ENCODE data around the gene GGT1. TPM values are rescaled to one million over a fixed set of nuclear protein-coding genes. Genes with fewer than 3 reads are reported as not detected.
"Not testable (repeated sequence)": the region's sequence is repeated elsewhere in the genome, so short reads cannot be mapped to it uniquely, and the experiment has no call there.

GGT1 gene
- total RNA-seq (2014; rRNA removed; shearing (Covaris generic)), result 3.7 and 8.5 TPM in 2 replicates
- 12.7 and 12.9 TPM in 2 replicates for polyA plus RNA-seq (2015; cell fraction: cytosol; rRNA removed)
- 16.3 and 21.4 TPM in 2 replicates for polyA plus RNA-seq (2015; cell fraction: nucleus; rRNA removed)

GRCh38 chr22:24602847-24603769 is at the start of gene GGT1:
TSS of gene GGT1 (plus strand) at chr22:24603193. CDS start at chr22:24611082, 7,889 bp downstream.
- not testable (repeated sequence) for DNase-seq (ENCODE audit: low read depth)

DNA sequence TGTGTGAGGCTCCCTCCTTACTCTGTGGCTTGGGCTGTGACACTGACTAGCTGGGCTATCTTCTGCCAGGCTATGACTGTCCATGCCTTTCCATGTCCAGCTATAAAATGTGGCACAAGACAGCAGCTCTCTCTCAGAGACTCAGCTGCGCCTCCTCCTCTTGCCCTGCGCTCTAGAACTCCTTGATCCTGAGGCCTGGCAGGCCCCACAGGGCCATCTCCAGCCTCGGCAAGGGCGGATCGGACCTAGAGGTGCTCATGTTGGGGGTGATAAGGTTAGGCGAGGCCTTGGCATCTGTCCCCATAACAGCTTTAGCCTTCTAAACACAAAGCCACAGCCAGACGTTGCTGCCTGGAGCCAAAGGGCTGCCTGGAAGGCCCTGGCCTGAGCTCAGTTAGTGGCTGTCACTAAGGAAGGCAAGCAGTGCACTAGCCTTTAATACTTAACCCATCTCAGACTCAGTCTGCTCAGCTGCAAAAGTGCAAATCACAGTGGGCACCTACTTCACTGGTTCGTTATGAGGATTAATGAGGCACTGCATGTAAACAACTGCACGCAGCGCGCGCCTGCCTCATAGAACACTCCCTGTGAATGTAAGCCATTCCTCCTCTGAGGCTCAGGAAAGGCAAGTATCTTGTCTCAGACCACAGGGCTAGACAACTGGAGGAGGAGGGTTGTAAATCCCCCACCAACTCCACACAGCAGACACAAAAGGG is 49.2 kb upstream of the GGT1 start:
- DNase-seq (ENCODE audit: low read depth), result no peak

GRCh38 chr22:24554313-24555164 is 48.5 kb upstream of the GGT1 start, which contains the start of gene GUCD1:
TSS of gene GUCD1 (minus strand) at chr22:24555138. CDS start at chr22:24554991, 147 bp downstream.
- DNase-seq (ENCODE audit: low read depth), result peak; percentile 10

DNA sequence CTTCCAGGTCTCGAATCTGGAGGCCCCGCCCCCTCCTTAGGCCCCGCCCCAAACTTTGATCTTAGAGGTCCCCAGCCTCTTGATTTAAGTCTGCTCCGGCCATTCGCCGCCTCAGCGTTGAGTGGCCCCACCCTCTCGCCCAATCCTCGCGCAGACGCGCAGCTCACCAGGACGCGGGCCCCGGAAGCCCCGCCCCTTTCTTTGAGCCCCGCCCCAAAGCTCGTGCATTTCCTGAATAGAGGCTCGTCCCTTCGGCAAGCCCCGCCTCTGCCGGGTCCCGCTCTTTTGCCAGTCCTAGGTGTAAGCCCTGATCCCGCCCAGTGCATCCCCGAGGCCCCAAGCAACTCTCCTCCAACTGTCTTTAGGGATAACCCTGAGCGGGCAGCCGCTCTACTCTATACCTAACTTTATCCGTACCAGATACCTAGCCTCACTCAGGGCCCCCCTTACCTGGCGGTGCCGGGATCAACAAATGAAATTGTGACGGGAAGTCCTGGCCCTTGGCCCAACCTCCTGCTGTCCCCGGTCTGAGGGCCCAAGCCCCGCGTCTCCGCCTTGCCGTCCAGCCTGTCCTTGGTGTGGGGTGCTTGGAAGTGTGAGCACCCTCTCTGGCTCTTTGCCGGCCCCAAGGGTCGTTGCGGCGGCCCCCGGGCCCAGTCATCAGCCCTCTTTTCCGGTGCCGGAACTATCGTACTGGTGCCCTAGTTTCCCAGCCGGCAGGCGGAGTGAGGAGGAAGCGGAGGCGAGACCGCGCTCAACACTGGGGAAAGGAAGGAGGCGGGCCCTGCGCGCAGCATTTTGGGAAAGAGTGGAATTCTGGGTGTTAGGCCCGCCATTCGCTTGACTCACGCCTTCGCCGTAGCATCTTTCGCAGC is 47.6 kb upstream of the GGT1 start, which contains the start of gene SNRPD3:
Gene SNRPD3, plus strand, starts transcription at position 835 of the 875 bp plus-strand sequence. CDS start 1,676 bp downstream, outside the sequence.
- peak; percentile 97 for DNase-seq (ENCODE audit: low read depth)

- DNase-seq (ENCODE audit: low read depth), result no peak
Measured at GRCh38 chr22:24559471-24559870, 43.5 kb upstream of the GGT1 start.

DNA sequence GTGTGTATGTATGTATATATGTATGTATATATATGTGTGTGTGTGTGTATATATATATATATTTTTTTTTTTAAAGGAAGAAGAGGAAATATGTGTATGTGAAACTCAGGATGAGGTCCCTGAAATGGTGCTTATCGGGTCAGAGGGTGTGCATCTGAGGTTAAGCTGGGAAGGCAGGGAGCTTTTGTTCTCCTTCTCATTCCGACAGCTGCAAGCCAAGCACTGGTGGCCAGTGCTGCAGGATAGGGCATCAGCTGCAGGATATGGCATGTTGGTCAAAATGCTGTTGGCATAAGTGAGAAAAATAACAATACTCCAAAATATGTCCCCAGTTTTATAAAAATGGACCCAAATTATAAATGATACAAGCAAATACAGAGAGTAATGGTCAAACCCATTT is 39.7 kb upstream of the GGT1 start:
- DNase-seq (ENCODE audit: low read depth), result no peak

DNA sequence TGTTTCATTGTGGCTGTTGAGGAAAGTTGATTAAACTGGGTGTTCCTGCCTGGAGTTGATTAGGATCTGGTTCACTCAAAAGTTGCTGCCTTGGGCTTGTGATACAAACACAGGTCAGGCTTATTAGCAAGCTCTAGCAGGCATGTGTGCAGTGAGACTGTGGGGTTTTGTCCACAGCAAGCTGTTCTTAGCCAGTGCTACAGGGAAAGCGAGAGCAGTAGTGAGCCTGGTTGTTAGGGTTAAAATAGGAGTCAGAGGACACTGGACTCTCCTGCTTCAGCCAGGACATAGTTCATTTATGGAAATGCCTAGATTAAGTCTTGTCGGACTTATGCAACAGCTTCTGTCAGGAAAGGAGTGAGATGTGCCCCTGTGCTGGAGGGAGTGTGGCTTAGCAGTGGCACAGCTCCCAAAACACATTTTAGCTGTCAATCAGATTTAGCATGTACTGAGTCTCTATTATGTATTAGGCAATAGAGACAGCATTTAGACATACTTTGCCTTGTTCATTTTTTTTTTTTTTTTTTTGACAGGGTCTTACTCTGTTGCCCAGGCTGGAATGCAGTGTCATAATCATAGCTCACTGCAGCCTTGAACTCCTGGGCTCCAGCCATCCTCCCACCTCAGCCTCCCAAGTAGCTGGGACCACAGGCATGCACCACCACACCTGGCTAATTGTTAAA is 38.5 kb upstream of the GGT1 start:
- no peak for DNase-seq (ENCODE audit: low read depth)

DNA sequence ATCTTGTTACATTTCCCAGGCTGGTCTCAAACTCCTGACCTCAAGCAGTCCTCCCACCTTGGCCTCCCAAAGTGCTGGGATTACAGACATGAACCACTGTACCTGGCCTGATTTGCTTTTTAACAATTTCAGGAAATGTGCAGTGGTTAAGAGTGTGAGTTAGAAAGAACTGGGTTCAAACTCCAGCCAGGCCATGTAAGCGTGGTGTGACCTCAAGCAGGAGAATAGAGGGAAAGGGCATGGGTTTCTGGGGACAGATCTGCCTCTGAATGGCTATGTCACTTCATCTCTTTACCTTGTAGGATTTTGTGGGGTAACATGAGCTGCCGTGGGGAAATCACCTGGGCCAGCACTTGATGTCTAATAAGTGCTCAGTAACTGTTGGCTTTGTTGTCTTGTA is 37.9 kb upstream of the GGT1 start:
- no peak for DNase-seq (ENCODE audit: low read depth)

- no peak for DNase-seq (ENCODE audit: low read depth)
Measured at GRCh38 chr22:24566899-24567511, 36.0 kb upstream of the GGT1 start.

DNA sequence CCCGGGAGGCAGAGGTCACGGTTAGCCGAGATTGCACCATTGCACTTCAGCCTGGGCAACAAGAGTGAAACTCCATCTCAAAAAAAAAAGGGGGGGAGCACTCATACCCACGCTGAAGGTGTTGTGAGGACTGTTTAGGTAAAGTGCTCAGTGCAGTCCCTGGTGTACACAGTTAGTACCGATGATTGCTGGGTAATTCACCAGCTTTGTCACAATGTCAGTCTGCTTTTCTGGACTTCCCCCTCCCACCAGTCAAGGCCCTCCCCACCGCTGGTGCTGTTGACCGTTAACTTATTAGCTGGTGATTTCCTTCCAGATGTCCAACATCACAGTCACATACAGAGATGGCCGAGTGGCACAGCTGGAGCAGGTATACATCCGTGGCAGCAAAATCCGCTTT is 35.3 kb upstream of the GGT1 start:
- no peak for DNase-seq (ENCODE audit: low read depth)

DNA sequence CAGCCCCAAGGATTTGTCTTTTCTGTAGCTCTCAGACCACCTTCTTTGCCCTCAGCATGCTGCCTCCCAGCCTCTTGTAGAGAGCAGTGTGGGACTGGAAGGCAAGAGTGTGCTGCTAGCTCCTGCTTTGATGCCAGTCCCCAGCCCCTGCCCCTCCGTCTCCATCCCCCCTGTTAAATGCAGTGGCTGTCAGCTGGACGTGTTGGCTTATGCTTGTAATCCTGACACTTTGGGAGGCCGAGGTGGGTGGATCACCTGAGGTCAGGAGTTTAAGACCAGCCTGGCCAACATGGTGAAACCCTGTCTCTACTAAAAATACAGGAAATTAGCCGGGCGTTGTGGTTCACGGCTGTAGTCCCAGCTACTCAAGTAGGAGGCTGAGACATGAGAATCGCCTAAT is 31.7 kb upstream of the GGT1 start:
- DNase-seq (ENCODE audit: low read depth), result no peak

DNA sequence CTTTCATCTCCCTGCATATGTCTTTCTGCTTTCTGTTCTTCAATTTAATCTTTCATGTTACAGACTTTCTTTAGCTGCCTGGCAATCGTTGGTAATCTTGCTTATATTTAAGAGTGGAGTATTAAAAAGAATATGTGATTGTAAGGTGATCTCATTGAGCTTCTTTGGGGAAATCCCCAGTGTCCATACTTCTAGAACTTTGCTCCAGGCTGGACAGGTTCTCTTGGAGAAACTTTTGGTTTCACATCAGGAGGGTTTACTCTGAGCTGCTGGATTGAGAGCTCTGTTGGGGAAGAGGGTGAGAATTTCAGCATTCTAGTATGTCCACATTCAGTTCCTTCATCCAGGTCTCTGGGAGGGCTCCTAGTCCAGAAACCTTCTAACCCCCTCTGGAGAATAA is 26.2 kb upstream of the GGT1 start:
- no peak for DNase-seq (ENCODE audit: low read depth)

DNA sequence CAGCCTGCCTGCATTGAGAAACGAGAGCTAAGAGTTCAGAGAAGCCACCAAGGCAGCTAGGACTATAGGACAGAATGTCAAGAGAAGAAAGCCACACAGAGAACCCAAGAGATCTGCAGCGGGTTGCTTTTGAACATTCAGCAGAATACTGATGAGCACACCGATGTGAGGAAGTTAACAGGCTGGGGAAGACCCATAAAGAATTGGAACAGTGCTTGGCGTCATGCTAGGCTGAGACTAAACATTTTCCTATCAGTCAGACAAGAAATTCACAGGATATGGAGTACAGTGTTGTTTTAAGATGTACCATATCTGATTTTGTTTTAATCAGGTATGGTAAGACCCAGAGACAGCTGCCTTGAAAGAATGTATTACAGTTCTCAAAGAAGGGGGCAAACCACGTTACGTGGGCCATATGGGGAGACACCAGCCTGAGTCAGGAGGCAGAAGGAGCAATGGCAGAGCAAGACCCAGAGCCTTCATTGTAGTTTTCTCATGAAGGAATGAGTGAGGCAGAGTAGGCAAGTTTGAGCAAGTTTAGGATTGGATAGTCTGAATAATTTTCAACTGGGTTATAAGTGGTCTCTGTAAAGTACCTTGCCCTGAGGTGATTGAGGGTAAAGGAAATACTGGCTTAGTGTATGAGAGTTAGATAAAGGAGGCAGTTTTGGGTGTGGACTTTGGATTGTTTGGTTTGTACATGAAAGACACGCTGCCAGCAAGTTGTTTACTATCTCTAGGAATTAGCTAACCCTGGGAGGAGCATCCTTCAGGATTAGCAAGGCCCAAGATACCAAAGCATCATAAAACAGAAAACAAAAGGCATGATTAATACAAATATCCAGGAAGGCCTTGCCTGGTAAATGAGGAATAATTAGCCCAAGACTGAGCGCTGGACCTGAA is 24.4 kb upstream of the GGT1 start:
- no peak for DNase-seq (ENCODE audit: low read depth)

- no peak for DNase-seq (ENCODE audit: low read depth)
Measured at GRCh38 chr22:24579258-24579601, 23.8 kb upstream of the GGT1 start.

GRCh38 chr22:24580276-24580675 is 22.7 kb upstream of the GGT1 start:
- DNase-seq (ENCODE audit: low read depth), result no peak

GRCh38 chr22:24582056-24582814 is 20.8 kb upstream of the GGT1 start:
- no peak for DNase-seq (ENCODE audit: low read depth)

Measured in HT1080 (cell line).